ENCODE data around the gene TCEA3. TPM values are rescaled to one million over a fixed set of nuclear protein-coding genes. Genes with fewer than 3 reads are reported as not detected.

TCEA3 gene
- total RNA-seq, 1 donor from 2014 or later, result 6.8 TPM

DNA sequence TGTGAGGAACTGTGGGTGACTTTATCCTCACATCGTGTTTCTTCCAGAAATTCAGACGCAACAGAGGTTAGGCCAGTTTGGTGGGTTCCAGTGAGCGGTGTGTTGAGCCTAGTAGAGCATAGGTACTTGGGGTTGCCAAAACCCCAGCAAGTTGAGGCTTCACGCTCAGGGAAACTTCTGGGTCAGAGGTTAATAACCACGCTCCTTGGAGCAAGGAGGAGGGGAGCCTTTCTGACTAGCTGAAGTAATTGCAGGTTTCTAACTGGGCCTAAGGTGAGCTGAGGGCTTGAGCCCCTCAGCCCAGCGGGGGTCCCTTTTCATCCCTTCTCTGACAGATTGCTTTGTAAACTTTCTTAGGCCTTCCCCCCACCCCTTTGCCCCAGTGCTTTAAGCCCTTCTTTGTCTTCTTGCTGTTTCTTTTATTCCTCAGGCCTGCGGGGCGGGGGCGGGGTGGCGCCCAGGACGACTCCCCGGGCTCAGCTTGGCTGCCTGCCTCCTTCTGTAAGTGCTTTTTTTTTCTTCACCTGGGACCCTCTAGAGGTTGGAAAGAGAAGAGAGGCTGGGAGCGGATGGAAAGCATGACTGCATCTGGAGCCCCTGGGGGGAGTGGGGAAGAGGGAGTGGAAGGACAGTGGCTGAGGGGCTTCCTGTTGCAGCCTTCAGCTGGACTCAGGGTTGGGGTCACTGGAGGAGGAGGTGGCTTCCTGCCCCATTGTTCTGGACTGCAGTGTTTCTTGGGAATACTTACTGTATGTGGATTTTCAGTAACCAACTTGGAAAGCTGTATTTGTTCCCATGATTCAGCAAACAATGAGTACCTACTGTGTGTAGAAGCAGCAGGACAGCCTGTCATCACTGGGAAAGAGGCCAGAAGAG, 53.6 kb downstream of the TCEA3 start:
- Histone ChIP-seq H3K27me3 (ENCODE audit: control insufficient read depth, insufficient read depth, low read length) (no peaks in the 10 kb centered on the region), H3K4me3 (ENCODE audit: low read depth, low read length) (peak overlapping the region; percentile 6), H3K36me3 (ENCODE audit: control insufficient read depth, insufficient read depth, low read length) (no peaks in the 10 kb centered on the region)
- TF ChIP-seq, protein P1, sequence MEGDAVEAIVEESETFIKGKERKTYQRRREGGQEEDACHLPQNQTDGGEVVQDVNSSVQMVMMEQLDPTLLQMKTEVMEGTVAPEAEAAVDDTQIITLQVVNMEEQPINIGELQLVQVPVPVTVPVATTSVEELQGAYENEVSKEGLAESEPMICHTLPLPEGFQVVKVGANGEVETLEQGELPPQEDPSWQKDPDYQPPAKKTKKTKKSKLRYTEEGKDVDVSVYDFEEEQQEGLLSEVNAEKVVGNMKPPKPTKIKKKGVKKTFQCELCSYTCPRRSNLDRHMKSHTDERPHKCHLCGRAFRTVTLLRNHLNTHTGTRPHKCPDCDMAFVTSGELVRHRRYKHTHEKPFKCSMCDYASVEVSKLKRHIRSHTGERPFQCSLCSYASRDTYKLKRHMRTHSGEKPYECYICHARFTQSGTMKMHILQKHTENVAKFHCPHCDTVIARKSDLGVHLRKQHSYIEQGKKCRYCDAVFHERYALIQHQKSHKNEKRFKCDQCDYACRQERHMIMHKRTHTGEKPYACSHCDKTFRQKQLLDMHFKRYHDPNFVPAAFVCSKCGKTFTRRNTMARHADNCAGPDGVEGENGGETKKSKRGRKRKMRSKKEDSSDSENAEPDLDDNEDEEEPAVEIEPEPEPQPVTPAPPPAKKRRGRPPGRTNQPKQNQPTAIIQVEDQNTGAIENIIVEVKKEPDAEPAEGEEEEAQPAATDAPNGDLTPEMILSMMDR (IDR thresholded peaks at IDR 0.05; ENCODE audit: insufficient read depth, low read length, poor library complexity, severe bottlenecking), result peak; percentile 36
- no peak for DNase-seq (ENCODE audit: low read depth)

DNA sequence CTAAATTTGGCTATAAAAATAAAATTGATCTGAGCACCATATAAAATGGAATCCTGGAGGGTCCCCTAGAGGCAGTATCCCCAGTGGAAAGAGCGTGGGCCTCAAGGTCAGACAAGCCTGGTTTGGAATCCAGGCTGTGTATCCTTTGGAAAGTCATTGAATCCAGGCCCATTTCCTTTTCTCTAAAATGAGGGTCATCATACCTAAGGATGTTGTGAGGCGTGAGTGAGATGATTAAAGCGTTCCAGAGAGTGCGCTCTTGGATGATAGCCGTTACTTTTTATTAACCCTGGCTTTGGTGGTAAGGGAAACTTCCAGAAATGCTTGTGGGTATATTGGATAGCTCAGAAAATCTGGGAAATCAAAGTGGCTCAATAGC, 54.2 kb downstream of the TCEA3 start:
- no peak for DNase-seq (ENCODE audit: low read depth)
- H3K36me3 ChIP-seq (ENCODE audit: control insufficient read depth, insufficient read depth, low read length), result no peaks in the 10 kb centered on the region
- no peaks in the 10 kb centered on the region for H3K27me3 ChIP-seq (ENCODE audit: control insufficient read depth, insufficient read depth, low read length)
- peak overlapping the region; percentile 69 for H3K4me3 ChIP-seq (ENCODE audit: low read depth, low read length)
- TF ChIP-seq, protein P1 (IDR thresholded peaks at IDR 0.05; ENCODE audit: insufficient read depth, low read length, poor library complexity, severe bottlenecking), result no peak

DNA sequence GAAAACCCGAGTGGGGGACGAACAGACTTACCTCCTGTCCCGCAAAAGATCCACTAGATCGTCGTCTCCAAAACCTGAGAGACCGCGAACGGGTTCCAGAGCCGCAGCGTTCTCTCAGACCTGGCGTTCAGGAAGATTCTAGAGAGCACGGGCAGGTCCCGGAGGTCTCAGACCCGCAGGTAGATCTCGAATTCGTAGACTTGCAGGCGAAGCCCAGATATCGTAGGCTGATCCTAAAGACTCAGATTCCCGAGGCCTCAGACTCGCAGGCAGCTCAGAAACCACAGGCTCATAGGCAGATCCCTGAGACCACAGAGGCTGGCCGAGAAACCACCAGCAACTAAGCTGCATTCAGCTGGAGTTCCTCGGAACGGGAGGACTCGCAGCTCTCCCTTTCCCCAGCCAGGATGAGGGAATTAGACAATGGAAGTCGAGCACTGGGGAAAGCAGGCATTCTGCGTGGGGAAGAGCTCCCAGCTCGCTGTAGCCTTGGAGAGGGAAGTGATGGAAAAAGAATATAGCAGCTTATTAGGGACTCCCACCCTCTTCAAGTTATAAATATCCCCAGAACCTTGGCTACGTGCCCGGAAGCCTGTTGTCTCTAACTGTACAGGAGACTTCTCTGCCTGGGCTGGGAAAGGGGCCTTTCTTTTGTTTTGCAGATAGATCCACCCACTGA, 55.1 kb downstream of the TCEA3 start, which contains the start of gene ZNF436:
ZNF436 (minus strand) TSS at position 502 of the 679 bp plus-strand sequence. CDS start 1,831 bp downstream, outside the sequence.
- H3K36me3 ChIP-seq (ENCODE audit: control insufficient read depth, insufficient read depth, low read length), result no peaks in the 10 kb centered on the region
- no peak for DNase-seq (ENCODE audit: low read depth)
- TF ChIP-seq, protein P1 (IDR thresholded peaks at IDR 0.05; ENCODE audit: insufficient read depth, low read length, poor library complexity, severe bottlenecking), result no peak
- peak within 1 kb of the TSS; percentile 69 for H3K4me3 ChIP-seq (ENCODE audit: low read depth, low read length)
- H3K27me3 ChIP-seq (ENCODE audit: control insufficient read depth, insufficient read depth, low read length), result no peaks in the 10 kb centered on the region

DNA sequence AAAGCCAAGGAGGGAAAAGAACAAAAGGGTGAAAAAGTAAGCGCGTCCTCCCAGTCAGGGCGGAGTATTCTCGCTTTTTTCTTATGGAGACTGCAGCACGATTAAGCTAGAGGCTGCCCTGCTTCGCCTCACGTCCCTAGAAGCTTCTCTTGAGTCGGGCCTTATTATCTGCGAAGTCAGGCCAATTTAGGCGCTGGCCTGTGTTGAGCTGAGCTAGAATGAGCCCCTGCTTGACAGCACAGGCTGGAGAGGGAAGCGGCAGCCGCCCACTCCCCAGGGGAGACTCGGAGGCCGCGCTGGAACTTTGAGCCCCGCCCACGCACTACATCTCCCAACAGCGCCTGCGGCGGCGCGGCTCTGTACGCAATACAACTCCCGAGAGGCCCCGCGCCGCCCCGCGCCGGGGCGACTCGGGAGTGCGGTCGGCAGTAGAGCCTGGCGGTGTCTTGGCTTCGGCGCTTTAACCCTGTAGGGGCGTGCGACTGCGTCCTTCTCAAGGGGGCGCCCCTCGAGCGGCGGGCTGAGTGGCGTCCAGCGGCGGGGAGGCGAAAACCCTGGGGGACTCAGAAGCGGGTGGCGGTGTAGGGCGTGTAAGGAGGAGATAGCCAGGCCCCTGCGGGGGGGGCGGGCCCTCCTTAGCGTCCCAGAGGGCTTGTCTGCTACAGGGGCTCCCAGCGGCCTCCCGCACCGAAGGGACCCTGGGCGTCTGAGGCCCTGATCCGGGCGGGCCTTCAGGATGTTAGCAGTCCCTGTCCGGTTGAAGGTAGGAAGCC, 55.8 kb downstream of the TCEA3 start:
- H3K27me3 ChIP-seq (ENCODE audit: control insufficient read depth, insufficient read depth, low read length), result no peaks in the 10 kb centered on the region

DNA sequence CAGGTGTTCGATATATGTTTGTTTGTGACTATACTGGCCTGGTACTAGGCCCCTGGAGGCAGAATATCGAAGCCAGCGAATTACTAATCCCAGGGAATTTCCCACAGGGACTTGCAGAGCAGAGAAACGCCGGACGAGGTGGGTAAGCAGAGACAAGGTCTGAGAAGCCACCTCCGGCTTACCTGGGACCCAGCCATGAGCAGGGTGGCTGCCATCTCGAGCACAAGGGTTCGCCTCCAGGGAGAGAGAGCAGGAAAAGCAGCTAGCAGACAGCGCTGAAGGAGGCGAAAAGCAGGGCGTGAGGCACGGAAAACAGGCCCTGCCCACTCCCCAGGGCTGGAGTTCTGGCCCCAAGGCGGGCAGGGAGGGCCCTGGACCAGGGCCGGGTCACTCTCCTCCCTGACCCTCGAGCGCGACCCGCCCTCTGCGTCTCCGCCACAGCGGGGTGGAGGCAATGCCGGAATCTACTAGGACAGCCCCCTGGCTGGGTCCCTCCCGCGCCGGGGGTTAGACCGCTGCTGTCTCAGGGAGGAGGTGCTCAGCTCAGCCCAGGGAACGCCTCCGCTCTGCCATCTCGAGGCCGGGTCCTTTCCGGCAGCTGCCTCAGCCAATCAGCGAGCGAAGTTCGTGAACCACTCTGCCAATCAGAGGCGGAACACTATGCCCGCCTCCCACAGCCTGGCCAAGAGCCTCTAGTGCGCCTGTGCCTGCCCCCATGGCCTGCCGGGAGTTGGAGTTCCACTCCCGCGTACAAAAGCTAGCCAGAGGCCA, 56.6 kb downstream of the TCEA3 start:
- Histone ChIP-seq H3K27me3 (ENCODE audit: control insufficient read depth, insufficient read depth, low read length) (no peaks in the 10 kb centered on the region), H3K36me3 (ENCODE audit: control insufficient read depth, insufficient read depth, low read length) (no peaks in the 10 kb centered on the region), H3K4me3 (ENCODE audit: low read depth, low read length) (peak overlapping the region; percentile 69)
- peak; percentile 92 for DNase-seq (ENCODE audit: low read depth)
- TF ChIP-seq, protein P1 (IDR thresholded peaks at IDR 0.05; ENCODE audit: insufficient read depth, low read length, poor library complexity, severe bottlenecking), result no peak

More for the DNA sequence above, 55.8 kb downstream of the TCEA3 start:
- Histone ChIP-seq H3K36me3 (ENCODE audit: control insufficient read depth, insufficient read depth, low read length) (no peaks in the 10 kb centered on the region), H3K4me3 (ENCODE audit: low read depth, low read length) (peak overlapping the region; percentile 69)
- TF ChIP-seq, protein P1 (IDR thresholded peaks at IDR 0.05; ENCODE audit: insufficient read depth, low read length, poor library complexity, severe bottlenecking), result peak; percentile 37
- DNase-seq (ENCODE audit: low read depth), result no peak

All from kidney epithelial cell (primary cell).